Mesenchymal stem cell (in vitro differentiated cells and primary cell): ENCODE results near the gene SLC25A29.

ENCODE experiments used
- DNase-seq: peaks from one replicate; pipeline ENCODE4 v3.0.0-alpha.2; 2013
- H2AFZ ChIP-seq: one replicate; pipeline ENCODE4 v1.6.1; 2013; ENCODE audit warnings: low read depth, mild to moderate bottlenecking, control low read depth, inconsistent platforms, low read length, moderate library complexity
- H2AK5ac ChIP-seq: 2 replicates; pipeline ENCODE4 v1.6.1; 2013; ENCODE audit warnings: low read length, moderate library complexity, mild to moderate bottlenecking, inconsistent platforms; ENCODE audit not compliant: severe bottlenecking
- H2BK120ac ChIP-seq: one replicate; pipeline ENCODE4 v1.6.1; 2013; ENCODE audit warnings: low read depth, mild to moderate bottlenecking, inconsistent platforms, low read length, moderate library complexity
- H2BK12ac ChIP-seq, 2 experiments: one replicate each; pipeline ENCODE4 v1.6.1; 2013; ENCODE audit warnings: inconsistent platforms in 2 of 2, low read length in 2 of 2, mild to moderate bottlenecking in 2 of 2, moderate library complexity in 2 of 2, control low read depth in 1 of 2
- H2BK15ac ChIP-seq: one replicate; pipeline ENCODE4 v1.6.1; 2013; ENCODE audit warnings: mild to moderate bottlenecking, low read depth, inconsistent platforms; ENCODE audit not compliant: poor library complexity, severe bottlenecking
- H2BK5ac ChIP-seq: 2 replicates; pipeline ENCODE4 v1.6.1; 2013; ENCODE audit warnings: low read depth, mild to moderate bottlenecking, low read length, control low read depth, inconsistent platforms; ENCODE audit not compliant: poor library complexity, severe bottlenecking
- H3K14ac ChIP-seq, 2 experiments: one replicate each; pipeline ENCODE4 v1.6.1; 2013; ENCODE audit warnings: inconsistent platforms in 2 of 2, low read length in 2 of 2, control low read depth in 1 of 2, mild to moderate bottlenecking in 1 of 2, moderate library complexity in 1 of 2
- H3K18ac ChIP-seq, 2 experiments: one replicate each; pipeline ENCODE4 v1.6.1; 2013; ENCODE audit warnings: inconsistent platforms in 2 of 2, low read length in 2 of 2, control low read depth in 1 of 2, low read depth in 1 of 2, mild to moderate bottlenecking in 1 of 2
- H3K23ac ChIP-seq, 2 experiments: one replicate each; pipeline ENCODE4 v1.6.1; 2013; ENCODE audit warnings: inconsistent platforms in 2 of 2, low read length in 2 of 2, mild to moderate bottlenecking in 2 of 2, moderate library complexity in 2 of 2, control low read depth in 1 of 2
- H3K27ac ChIP-seq: 2 replicates; pipeline ENCODE4 v1.5.1; 2013; ENCODE audit warnings: mild to moderate bottlenecking, moderate library complexity, low read length, control low read depth, inconsistent platforms; ENCODE audit not compliant: poor library complexity, severe bottlenecking
- H3K27me3 ChIP-seq, 2 experiments: 2 replicates each; pipeline versions ENCODE4 v1.6.1 to v1.7.0; 2013; ENCODE audit warnings: low read length in 2 of 2, mild to moderate bottlenecking in 2 of 2, moderate library complexity in 2 of 2, control low read depth in 1 of 2, inconsistent platforms in 1 of 2; ENCODE audit not compliant: control insufficient read depth in 1 of 2, insufficient read depth in 1 of 2
- H3K36me3 ChIP-seq, 2 experiments: 2 replicates each; pipeline versions ENCODE4 v1.6.1 to v1.7.0; 2013; ENCODE audit warnings: low read length in 2 of 2, control low read depth in 1 of 2, inconsistent platforms in 1 of 2, low read depth in 1 of 2, mild to moderate bottlenecking in 1 of 2; ENCODE audit not compliant: insufficient read depth in 2 of 2, control insufficient read depth in 1 of 2
- H3K4ac ChIP-seq, 2 experiments: one replicate each; pipeline ENCODE4 v1.6.1; 2013; ENCODE audit warnings: inconsistent platforms in 2 of 2, low read length in 2 of 2, mild to moderate bottlenecking in 2 of 2, moderate library complexity in 2 of 2, control low read depth in 1 of 2, low read depth in 1 of 2
- H3K4me1 ChIP-seq: 2 replicates; pipeline ENCODE4 v1.6.1; 2013; ENCODE audit warnings: low read depth, low read length, control low read depth; ENCODE audit not compliant: control insufficient read depth, insufficient read depth
- H3K4me2 ChIP-seq: 2 replicates; pipeline ENCODE4 v1.6.1; 2013; ENCODE audit warnings: low read length, mild to moderate bottlenecking, inconsistent platforms; ENCODE audit not compliant: poor library complexity, severe bottlenecking
- H3K4me3 ChIP-seq, 2 experiments: 2 replicates each; pipeline versions ENCODE4 v1.5.1 to v1.7.0; 2013; ENCODE audit warnings: low read length in 2 of 2, mild to moderate bottlenecking in 2 of 2, control low read depth in 1 of 2, low read depth in 1 of 2; ENCODE audit not compliant: insufficient read depth in 1 of 2
- H3K79me1 ChIP-seq: replicated peaks from 2 replicates; pipeline ENCODE4 v1.6.1; 2013; ENCODE audit warnings: mild to moderate bottlenecking, control low read depth, low read length, inconsistent platforms; ENCODE audit not compliant: poor library complexity, severe bottlenecking
- H3K9ac ChIP-seq: 2 replicates; pipeline ENCODE4 v1.7.0; 2013; ENCODE audit warnings: mild to moderate bottlenecking, low read length, moderate library complexity
- H3K9me3 ChIP-seq: 2 replicates; pipeline ENCODE4 v1.7.0; 2013; ENCODE audit warnings: mild to moderate bottlenecking, low read length; ENCODE audit not compliant: control insufficient read depth
- H4K8ac ChIP-seq: one replicate; pipeline ENCODE4 v1.6.1; 2013; ENCODE audit warnings: inconsistent platforms, mild to moderate bottlenecking, low read length, moderate library complexity
- H4K91ac ChIP-seq: one replicate; pipeline ENCODE4 v1.6.1; 2013; ENCODE audit warnings: mild to moderate bottlenecking, low read length, inconsistent platforms
- WGBS: methylation state at CpG from one replicate; pipeline ENCODE4 v1.1.7; 2013; ENCODE audit warnings: mixed read lengths; 5-methylcytosine and 5-hydroxymethylcytosine counted together

The SLC25A29 gene

DNA sequence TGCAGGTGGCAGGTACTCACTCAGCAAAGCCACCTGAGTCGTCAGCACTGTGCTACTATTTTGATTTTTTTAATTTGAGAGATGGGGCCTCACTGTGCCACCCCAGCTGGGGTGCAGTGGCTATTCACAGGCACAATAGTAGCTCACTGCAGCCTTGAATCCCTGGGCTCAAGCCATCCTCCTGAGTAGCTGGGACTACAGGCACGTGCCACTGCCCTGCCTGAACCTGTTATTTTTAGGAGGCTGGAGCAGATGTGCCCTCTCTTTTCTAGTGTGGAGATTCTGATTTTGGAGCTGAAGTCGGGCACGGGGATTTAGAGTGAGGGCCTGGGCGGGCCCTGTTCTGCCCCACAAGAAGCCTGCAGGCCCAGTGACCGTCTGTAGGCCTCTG is 34.2 kb upstream of the SLC25A29 start:
- H2AK5ac ChIP-seq: peak overlapping the region; percentile 78
- no peak for DNase-seq
- H3K14ac ChIP-seq: no peak overlapping the region
- H3K4me1 ChIP-seq: peaks cover 14% of the 10 kb centered on the region
- H2BK12ac ChIP-seq: no peak overlapping the region
- no peak overlapping the region for H3K4me3 ChIP-seq
- no peak overlapping the region for H2AFZ ChIP-seq
- peak overlapping the region; percentile 63 for H4K8ac ChIP-seq
- peak overlapping the region; percentile 1 for H3K27ac ChIP-seq
- 82% methylated on average over 6 of the region's 6 CpGs for WGBS
- H3K4ac ChIP-seq: no peak overlapping the region
- no peak overlapping the region for H2BK5ac ChIP-seq
- H3K9me3 ChIP-seq: no peaks in the 10 kb centered on the region
- no peak overlapping the region for H3K4me2 ChIP-seq
- H3K18ac ChIP-seq: peak overlapping the region; percentile 20 to 35
- H4K91ac ChIP-seq: peak overlapping the region; percentile 48
- peaks cover 35 to 49% of the 10 kb centered on the region in 2 experiments for H3K36me3 ChIP-seq
- peaks cover 2% of the 10 kb centered on the region for H3K79me1 ChIP-seq
- H3K23ac ChIP-seq: no peak overlapping the region
- no peaks in the 10 kb centered on the region for H3K27me3 ChIP-seq
- H3K9ac ChIP-seq: no peak overlapping the region
- no peak overlapping the region for H2BK15ac ChIP-seq
- no peak overlapping the region for H2BK120ac ChIP-seq

GRCh38 chr14:100339766-100340422 is 33.6 kb upstream of the SLC25A29 start:
- Histone ChIP-seq H3K27me3 (no peaks in the 10 kb centered on the region), H4K8ac (peak overlapping the region; percentile 40), H3K14ac (no peak overlapping the region), H3K18ac (no peak overlapping the region), H2AK5ac (peak overlapping the region; percentile 35), H2BK5ac (no peak overlapping the region), H3K79me1 (peaks cover 2% of the 10 kb centered on the region), H2BK120ac (no peak overlapping the region), H3K4me2 (no peak overlapping the region), H3K4ac (peak overlapping the region in 1 of 2 experiments; percentile 29), H3K4me1 (peaks cover 14% of the 10 kb centered on the region), H3K36me3 (peaks cover 38 to 51% of the 10 kb centered on the region in 2 experiments), H2BK15ac (no peak overlapping the region), H2BK12ac (peak overlapping the region in 1 of 2 experiments; percentile 75), H3K9ac (no peak overlapping the region), H3K9me3 (no peaks in the 10 kb centered on the region), H2AFZ (no peak overlapping the region), H3K4me3 (no peak overlapping the region), H3K23ac (no peak overlapping the region), H4K91ac (peak overlapping the region; percentile 52), H3K27ac (no peak overlapping the region)
- WGBS: 98% methylated on average over 6 of the region's 6 CpGs
- DNase-seq: no peak

DNA sequence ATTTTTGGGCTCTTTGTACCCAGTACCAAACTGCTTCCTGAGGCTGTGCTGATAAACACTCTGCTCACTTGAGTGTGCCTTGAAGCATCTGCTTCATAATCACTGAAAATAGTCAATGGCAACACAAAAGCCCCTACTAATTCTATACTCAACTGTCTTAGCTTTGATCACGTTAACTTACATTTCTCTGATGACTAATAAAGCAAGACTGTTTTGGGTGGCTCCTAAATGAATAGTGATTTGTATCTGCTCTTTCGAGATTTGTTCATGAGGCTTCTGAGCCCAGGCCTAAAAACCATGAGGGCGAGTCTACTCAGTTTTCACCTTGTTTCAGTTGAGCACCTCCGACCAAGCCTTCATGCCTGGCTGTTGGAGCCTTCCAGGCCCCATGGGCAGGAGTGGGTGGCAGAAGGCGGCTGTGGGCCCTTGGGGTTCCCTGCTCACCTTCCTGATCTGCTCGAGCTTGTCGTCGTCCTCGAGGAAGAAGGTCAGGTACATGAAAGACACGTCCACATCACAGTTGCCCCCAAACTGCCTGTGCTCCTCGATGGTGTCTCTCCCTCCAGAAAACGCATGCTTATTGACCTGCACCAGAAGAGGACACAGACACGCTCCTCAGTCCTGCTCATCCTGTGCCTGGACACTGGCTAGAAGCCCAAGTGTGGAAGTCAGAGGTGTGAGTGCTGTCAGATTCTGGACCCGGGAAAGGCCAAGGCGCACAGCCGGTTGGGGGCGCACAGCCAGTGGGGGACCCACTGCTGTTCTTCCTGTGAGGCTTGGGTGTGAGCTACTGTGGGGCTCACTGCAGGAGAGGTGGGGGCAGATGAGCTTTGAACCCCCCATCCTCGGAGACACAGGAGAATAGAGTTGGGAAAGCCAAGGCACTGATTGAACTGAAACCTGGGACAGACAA is 30.6 kb upstream of the SLC25A29 start:
- Histone ChIP-seq H4K8ac (peak overlapping the region; percentile 14), H2BK12ac (no peak overlapping the region), H3K9me3 (no peaks in the 10 kb centered on the region), H2BK5ac (no peak overlapping the region), H4K91ac (no peak overlapping the region), H3K9ac (no peak overlapping the region), H3K79me1 (peaks cover 2% of the 10 kb centered on the region), H3K23ac (no peak overlapping the region), H2AFZ (no peak overlapping the region), H3K18ac (no peak overlapping the region), H2AK5ac (no peak overlapping the region), H3K4ac (no peak overlapping the region), H3K4me1 (peaks cover 10% of the 10 kb centered on the region), H3K14ac (no peak overlapping the region), H2BK15ac (no peak overlapping the region), H3K4me2 (no peak overlapping the region), H3K36me3 (peaks cover 51 to 54% of the 10 kb centered on the region in 2 experiments), H2BK120ac (no peak overlapping the region), H3K4me3 (no peak overlapping the region), H3K27me3 (no peaks in the 10 kb centered on the region), H3K27ac (no peak overlapping the region)
- no peak for DNase-seq
- WGBS: 96% methylated on average over 17 of the region's 18 CpGs

GRCh38 chr14:100334904-100335303 is 28.7 kb upstream of the SLC25A29 start:
- no peak overlapping the region for H3K23ac ChIP-seq

More at GRCh38 chr14:100334904-100335303, 28.7 kb upstream of the SLC25A29 start:
- Histone ChIP-seq H3K4me1 (peaks cover 6% of the 10 kb centered on the region), H3K14ac (no peak overlapping the region), H3K9ac (no peak overlapping the region), H3K27me3 (peaks cover 0 to 3% of the 10 kb centered on the region in 2 experiments), H3K4me3 (no peak overlapping the region), H3K36me3 (peaks cover 42 to 50% of the 10 kb centered on the region in 2 experiments), H3K4me2 (no peak overlapping the region), H2BK120ac (no peak overlapping the region), H3K79me1 (peaks cover 2% of the 10 kb centered on the region), H2BK15ac (no peak overlapping the region), H3K4ac (no peak overlapping the region), H2BK12ac (no peak overlapping the region), H3K9me3 (no peaks in the 10 kb centered on the region), H3K27ac (no peak overlapping the region), H4K8ac (no peak overlapping the region), H3K18ac (no peak overlapping the region), H2AK5ac (no peak overlapping the region), H4K91ac (no peak overlapping the region), H2BK5ac (no peak overlapping the region), H2AFZ (no peak overlapping the region)
- no peak for DNase-seq
- WGBS: 97% methylated on average over 12 of the region's 12 CpGs
